Gastrocnemius medialis (tissue), 4 donors: ENCODE measurements around the gene GALNTL6.

Source experiments
- POLR2A ChIP-seq, 2 donors: fragments of 450-650 bp; IDR thresholded peaks; one replicate each; pipeline ENCODE4 v1.6.1; 2017; ENCODE audit warnings: antibody characterized with exemption in 2 of 2, mild to moderate bottlenecking in 2 of 2, moderate library complexity in 2 of 2
- TF ChIP-seq, protein P1 (sequence below), 5 experiments: fragments of 450-650 bp in 3 of 5; fragments of 200-600 bp in 2 of 5; sonication (generic) in 2 of 5; IDR thresholded peaks in 4 of 5; conservative IDR thresholded peaks in 1 of 5; 1 replicate in 4 of 5; 2 replicates in 1 of 5; pipeline ENCODE4 v1.5.1; 2016 to 2019; ENCODE audit warnings: antibody characterized with exemption in 5 of 5, mild to moderate bottlenecking in 3 of 5, moderate library complexity in 3 of 5

DNA sequence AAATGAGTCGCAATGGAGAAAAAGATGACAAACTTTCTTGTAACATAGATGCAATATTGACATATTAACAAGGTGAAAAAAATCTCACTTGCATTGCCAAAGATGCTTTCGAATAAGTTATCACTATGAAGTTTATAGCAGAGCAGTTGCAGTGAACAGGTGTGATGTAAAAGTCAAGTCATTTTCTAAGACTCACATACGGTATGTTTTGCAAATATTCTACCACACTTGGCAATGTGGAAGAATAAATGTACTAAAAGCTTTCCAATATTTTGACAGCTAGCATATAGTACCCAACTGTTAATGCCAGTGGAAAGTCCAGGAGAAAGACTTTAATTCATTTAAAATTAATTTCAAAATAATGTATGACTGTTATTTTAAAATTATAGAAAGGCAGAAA lies 76.5 kb downstream of the GALNTL6 start:
- TF ChIP-seq, protein P1, sequence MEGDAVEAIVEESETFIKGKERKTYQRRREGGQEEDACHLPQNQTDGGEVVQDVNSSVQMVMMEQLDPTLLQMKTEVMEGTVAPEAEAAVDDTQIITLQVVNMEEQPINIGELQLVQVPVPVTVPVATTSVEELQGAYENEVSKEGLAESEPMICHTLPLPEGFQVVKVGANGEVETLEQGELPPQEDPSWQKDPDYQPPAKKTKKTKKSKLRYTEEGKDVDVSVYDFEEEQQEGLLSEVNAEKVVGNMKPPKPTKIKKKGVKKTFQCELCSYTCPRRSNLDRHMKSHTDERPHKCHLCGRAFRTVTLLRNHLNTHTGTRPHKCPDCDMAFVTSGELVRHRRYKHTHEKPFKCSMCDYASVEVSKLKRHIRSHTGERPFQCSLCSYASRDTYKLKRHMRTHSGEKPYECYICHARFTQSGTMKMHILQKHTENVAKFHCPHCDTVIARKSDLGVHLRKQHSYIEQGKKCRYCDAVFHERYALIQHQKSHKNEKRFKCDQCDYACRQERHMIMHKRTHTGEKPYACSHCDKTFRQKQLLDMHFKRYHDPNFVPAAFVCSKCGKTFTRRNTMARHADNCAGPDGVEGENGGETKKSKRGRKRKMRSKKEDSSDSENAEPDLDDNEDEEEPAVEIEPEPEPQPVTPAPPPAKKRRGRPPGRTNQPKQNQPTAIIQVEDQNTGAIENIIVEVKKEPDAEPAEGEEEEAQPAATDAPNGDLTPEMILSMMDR (IDR thresholded peaks at IDR 0.05 in 4 of 5, conservative IDR thresholded peaks at IDR 0.05 in 1 of 5), result no peak
- TF ChIP-seq POLR2A (IDR thresholded peaks at IDR 0.05), result no peak
